AG04449 (cell line): ENCODE results near the gene RPN1.

Experiments used
- CTCF ChIA-PET: fragments of 350-600 bp; formaldehyde crosslinking; extraction: SDS; loops from one replicate; lab custom pipeline; 2021; ENCODE audit warnings: antibody characterized with exemption; lab: Yijun Ruan, JAX
- POLR2A ChIA-PET: fragments of 400-600, 350-600 bp; formaldehyde crosslinking; extraction: SDS; loops from one replicate; lab custom pipeline; 2020; ENCODE audit warnings: antibody characterized with exemption, inconsistent platforms; lab: Yijun Ruan, JAX
- DNase-seq: peaks from one replicate; pipeline ENCODE4 v3.0.0-alpha.2; 2010; ENCODE audit warnings: low read depth, low spot score
- H3K4me3 ChIP-seq: 2 replicates; pipeline ENCODE4 v1.5.1; 2011; ENCODE audit warnings: low read depth, mild to moderate bottlenecking, control low read depth, low read length
- TF ChIP-seq, protein P1 (sequence below): IDR thresholded peaks from one replicate; pipeline ENCODE4 v1.5.1; 2011; ENCODE audit warnings: mild to moderate bottlenecking, moderate library complexity, low read length, control low read depth, inconsistent platforms; ENCODE audit not compliant: insufficient read depth; ENCODE audit errors: missing control alignments

Gene RPN1

DNA sequence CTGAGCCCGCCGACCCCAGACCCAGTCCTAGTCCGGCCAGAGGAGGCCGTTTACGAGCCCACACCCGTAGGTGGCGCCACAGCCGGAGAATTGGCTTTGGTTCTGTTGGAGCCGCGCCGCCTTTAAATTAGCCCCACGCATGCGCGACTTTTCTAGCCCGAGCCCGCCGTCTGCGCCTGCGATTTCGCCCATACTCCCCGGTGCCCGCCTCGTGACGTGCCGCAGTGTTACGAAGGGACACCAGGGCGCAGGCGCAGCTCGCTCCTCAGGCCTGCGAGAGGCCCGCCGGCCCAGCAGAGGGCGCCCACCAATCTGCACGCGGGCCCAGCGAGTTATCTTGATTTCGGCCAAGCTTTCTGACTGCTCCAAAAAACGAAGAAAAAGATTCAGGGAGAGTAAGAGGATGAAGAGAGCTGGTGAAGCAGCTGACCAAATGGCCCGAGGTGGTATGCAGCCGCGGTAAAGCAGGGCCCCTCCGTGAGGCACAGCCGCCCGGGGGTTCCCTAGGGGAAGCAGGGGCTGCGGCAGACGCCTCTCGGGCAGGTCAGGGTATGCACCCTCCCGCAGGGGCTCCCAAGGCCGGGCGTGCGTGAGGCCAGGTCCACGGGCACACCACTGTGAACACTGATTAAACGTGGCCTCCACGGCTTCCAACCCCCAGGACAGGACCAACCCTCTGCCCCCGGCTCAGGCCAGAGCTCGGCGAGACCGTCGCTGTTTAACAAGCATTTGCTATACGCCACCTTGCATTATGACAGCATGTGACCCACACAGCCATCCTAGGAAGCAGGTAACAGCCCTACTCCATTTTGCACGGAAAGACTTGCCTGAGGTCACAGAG lies 32.8 kb downstream of the RPN1 start:
- CTCF ChIA-PET: interaction anchor here (0.6 to 4.1 kb wide), 60 partner anchors 10 to 522 kb away, joined by 3 to 59 read pairs (median 4); partner anchors contain the start of gene ACAD9
- DNase-seq: peak; percentile 65
- peak overlapping the region; percentile 85 for H3K4me3 ChIP-seq
- POLR2A ChIA-PET: interaction anchor here (0.7 to 1.1 kb wide), 3 partner anchors 13 to 228 kb away, joined by 3 to 5 read pairs (median 4); no protein-coding TSS in a partner anchor
- TF ChIP-seq, protein P1, sequence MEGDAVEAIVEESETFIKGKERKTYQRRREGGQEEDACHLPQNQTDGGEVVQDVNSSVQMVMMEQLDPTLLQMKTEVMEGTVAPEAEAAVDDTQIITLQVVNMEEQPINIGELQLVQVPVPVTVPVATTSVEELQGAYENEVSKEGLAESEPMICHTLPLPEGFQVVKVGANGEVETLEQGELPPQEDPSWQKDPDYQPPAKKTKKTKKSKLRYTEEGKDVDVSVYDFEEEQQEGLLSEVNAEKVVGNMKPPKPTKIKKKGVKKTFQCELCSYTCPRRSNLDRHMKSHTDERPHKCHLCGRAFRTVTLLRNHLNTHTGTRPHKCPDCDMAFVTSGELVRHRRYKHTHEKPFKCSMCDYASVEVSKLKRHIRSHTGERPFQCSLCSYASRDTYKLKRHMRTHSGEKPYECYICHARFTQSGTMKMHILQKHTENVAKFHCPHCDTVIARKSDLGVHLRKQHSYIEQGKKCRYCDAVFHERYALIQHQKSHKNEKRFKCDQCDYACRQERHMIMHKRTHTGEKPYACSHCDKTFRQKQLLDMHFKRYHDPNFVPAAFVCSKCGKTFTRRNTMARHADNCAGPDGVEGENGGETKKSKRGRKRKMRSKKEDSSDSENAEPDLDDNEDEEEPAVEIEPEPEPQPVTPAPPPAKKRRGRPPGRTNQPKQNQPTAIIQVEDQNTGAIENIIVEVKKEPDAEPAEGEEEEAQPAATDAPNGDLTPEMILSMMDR: peak; percentile 92

DNA sequence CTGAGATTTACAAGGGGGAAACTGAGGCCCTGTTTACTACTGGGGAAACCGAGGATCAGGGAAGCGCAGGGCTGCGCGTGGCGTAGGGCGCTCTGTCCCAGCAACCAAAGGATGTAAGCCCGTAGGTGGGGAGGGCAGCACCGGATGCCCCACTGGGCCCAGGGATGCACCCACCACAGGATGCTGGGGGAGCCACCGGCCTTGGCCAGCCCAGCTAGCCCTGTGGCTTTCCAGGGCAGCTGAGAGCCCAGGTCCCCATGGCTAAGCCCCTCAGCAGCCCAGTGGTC lies 33.4 kb downstream of the RPN1 start:
- POLR2A ChIA-PET: interaction anchor here (0.7 to 1.1 kb wide), 3 partner anchors 13 to 228 kb away, joined by 3 to 5 read pairs (median 4); no protein-coding TSS in a partner anchor
- TF ChIP-seq, protein P1: no peak
- CTCF ChIA-PET: interaction anchor here (0.6 to 4.1 kb wide), 51 partner anchors 10 to 522 kb away, joined by 3 to 59 read pairs (median 4); partner anchors contain the start of gene ACAD9
- no peak for DNase-seq
- peak overlapping the region; percentile 50 for H3K4me3 ChIP-seq

DNA sequence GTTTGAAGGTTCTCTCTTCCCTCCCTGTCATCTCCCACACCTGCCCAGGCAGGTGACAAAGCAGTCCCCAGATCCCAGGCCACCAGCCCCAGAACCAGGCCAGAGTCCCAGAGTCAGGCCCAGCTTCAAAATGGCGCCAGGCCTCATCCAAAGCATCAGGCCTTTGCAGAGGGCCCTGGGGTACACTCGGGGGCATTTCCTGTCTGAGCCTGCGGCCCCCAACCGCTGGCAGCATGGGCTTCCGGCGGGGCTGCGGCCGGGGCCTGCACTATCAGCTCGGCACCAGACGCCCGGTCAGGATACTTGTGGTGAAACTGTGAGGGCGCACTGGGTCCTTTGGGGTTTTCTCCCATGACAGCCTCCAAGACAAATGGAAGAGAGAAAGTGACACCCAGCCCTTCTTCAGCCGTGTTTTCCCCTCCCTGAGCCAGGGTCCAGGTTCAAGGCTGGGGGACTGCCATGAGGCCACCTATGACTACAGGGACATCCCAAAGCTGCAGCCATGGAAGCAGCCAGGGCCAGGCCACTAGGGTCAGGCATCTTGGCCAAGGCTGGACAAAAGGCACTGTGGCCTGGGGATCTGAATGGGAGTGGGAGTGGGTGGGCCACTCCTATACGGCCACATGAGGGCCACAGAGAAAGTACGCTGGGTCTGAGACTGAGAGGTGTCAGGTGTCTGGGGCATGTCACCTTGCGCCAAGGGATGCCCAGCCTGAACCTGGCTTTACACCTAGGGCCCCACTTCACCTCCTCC lies 33.9 kb downstream of the RPN1 start:
- no peak for DNase-seq
- H3K4me3 ChIP-seq: no peak overlapping the region
- TF ChIP-seq, protein P1: no peak
- ChIA-PET CTCF (interaction anchor here (0.6 to 4.1 kb wide), 31 partner anchors 9 to 521 kb away, joined by 3 to 59 read pairs (median 5); partner anchors contain the start of gene ACAD9), POLR2A (no interaction called here)

DNA sequence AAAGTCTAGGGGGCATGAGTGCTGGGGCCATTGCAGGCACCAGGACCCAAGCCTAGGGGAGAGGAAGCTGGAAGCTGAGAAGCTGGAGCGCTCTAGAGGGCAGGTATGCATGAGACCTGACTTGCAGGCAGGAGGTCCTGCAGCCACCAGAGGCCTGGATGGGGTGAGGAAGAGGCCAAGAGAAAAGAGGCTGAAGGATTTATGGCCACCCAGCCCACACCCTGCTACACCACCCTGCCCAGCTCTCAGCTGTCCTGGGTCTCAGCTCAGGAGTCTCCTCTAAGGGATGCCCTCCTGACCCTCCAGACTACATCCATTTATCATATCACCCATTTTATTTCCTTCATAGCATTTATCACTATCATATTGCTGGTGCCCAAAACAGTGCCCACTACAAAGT lies 36.5 kb downstream of the RPN1 start:
- no peak overlapping the region for H3K4me3 ChIP-seq
- no peak for DNase-seq
- ChIA-PET CTCF (interaction anchor here (1.0 to 1.7 kb wide), 5 partner anchors 9 to 232 kb away, joined by 3 to 7 read pairs (median 5); no protein-coding TSS in a partner anchor), POLR2A (no interaction called here)
- TF ChIP-seq, protein P1: no peak

DNA sequence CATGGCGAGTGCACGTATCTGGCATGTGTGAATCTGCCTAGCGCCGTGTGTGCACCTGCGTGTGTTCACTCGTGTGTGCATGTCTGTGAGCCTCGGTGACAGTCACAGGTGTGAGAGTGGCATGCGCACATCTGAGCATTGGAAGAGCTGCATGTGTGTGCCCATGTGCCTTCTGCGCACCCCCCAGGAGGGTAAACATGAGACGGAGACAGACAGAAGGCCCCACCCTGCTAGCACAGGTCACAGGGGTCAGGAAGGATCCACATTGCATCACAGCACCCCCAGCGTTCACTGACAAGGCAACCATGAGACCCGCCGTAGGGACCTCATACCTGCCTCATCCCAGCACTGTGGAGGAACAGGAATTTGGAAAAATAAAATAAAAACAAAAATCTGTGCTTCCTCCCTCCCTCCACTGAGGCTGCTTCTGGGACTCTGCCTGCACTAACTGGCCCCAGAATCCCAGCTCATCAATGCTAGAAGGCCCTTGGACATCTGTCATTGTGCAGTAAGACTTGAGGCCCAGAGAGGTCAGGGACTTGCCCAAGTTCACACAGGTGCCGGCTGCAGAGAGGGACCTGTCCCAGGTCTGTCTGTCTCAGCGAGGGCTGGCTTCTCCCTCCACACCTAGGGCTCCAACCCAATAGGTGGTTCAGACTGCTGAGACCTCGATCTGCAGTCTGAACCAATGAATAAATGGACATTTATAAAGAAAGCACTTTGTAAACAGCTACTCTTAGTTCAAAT lies 37.4 kb downstream of the RPN1 start:
- TF ChIP-seq, protein P1: no peak
- CTCF ChIA-PET: interaction anchor here (1.0 to 1.7 kb wide), 4 partner anchors 8 to 233 kb away, joined by 3 to 7 read pairs (median 5); no protein-coding TSS in a partner anchor

More for the DNA sequence above, 37.4 kb downstream of the RPN1 start:
- no peak overlapping the region for H3K4me3 ChIP-seq
- POLR2A ChIA-PET: no interaction called here
- DNase-seq: no peak
